Common myeloid progenitor, CD34-positive (primary cell): ENCODE measurements around the gene CLDN9.

Experiments
- CTCF ChIA-PET: fragments of 350-600 bp; sonication (Branson Sonifier 250); formaldehyde crosslinking; loops from one replicate; lab custom pipeline; 2021; ENCODE audit warnings: antibody characterized with exemption; lab: Charles Lee
- POLR2A ChIA-PET: fragments of 350-600 bp; sonication (Branson Sonifier 250); formaldehyde crosslinking; loops from one replicate; lab custom pipeline; 2021; ENCODE audit warnings: antibody characterized with exemption; lab: Charles Lee
- DNase-seq, 3 donors: peaks; one replicate each; pipeline versions ENCODE4 v3.0.0 to v3.0.0-alpha.2; 2013
- H3K27ac ChIP-seq, 2 experiments: 1 replicate in 1 of 2; 2 replicates in 1 of 2; pipeline ENCODE4 v1.7.0; 2013; ENCODE audit warnings: inconsistent platforms in 2 of 2, low read length in 2 of 2, mild to moderate bottlenecking in 2 of 2, low read depth in 1 of 2, moderate library complexity in 1 of 2; ENCODE audit not compliant: severe bottlenecking in 2 of 2, insufficient read depth in 1 of 2, poor library complexity in 1 of 2
- H3K27me3 ChIP-seq, 5 experiments: replicated peaks in 2 of 5; 1 replicate in 3 of 5; 2 replicates in 2 of 5; pipeline versions ENCODE4 v1.6.1 to v1.7.0; 2013; ENCODE audit warnings: low read length in 4 of 5, mild to moderate bottlenecking in 2 of 5, moderate library complexity in 2 of 5, inconsistent platforms in 1 of 5; ENCODE audit not compliant: insufficient read depth in 5 of 5, control insufficient read depth in 4 of 5
- H3K36me3 ChIP-seq, 4 experiments: 1 replicate in 2 of 4; 2 replicates in 2 of 4; pipeline versions ENCODE4 v1.6.1 to v1.7.0; 2013; ENCODE audit warnings: low read length in 3 of 4, control low read depth in 1 of 4, mild to moderate bottlenecking in 1 of 4; ENCODE audit not compliant: control insufficient read depth in 4 of 4, insufficient read depth in 4 of 4
- H3K4me1 ChIP-seq, 4 experiments: 1 replicate in 3 of 4; 2 replicates in 1 of 4; pipeline versions ENCODE4 v1.6.1 to v1.7.1; 2013; ENCODE audit warnings: low read length in 3 of 4, mild to moderate bottlenecking in 3 of 4, control low read depth in 1 of 4, inconsistent platforms in 1 of 4, moderate library complexity in 1 of 4; ENCODE audit not compliant: control insufficient read depth in 4 of 4, insufficient read depth in 4 of 4; ENCODE audit errors: control extremely low read depth in 1 of 4
- H3K4me3 ChIP-seq, 7 experiments: 1 replicate in 4 of 7; 2 replicates in 3 of 7; pipeline versions ENCODE4 v1.5.1 to v1.7.0; 2013; ENCODE audit warnings: mild to moderate bottlenecking in 7 of 7, low read length in 6 of 7, moderate library complexity in 6 of 7, inconsistent platforms in 2 of 7, low read depth in 2 of 7, control low read depth in 1 of 7; ENCODE audit not compliant: insufficient read depth in 4 of 7, control insufficient read depth in 1 of 7; ENCODE audit errors: extremely low read depth in 1 of 7
- H3K9me3 ChIP-seq, 5 experiments: 1 replicate in 4 of 5; 2 replicates in 1 of 5; pipeline versions ENCODE4 v1.6.1 to v1.7.1; 2013; ENCODE audit warnings: low read length in 4 of 5, mild to moderate bottlenecking in 2 of 5, inconsistent platforms in 1 of 5, low read depth in 1 of 5, moderate library complexity in 1 of 5; ENCODE audit not compliant: control insufficient read depth in 4 of 5, insufficient read depth in 2 of 5; ENCODE audit errors: control extremely low read depth in 1 of 5
- WGBS: methylation state at CpG from one replicate; pipeline ENCODE4 v1.1.5; 2013; ENCODE audit not compliant: insufficient coverage; 5-methylcytosine and 5-hydroxymethylcytosine counted together

Gene CLDN9

GRCh38 chr16:2970563-2970962 is 42.2 kb upstream of the CLDN9 start:
- CTCF ChIA-PET = interaction anchor here (0.8 to 1.6 kb wide), 9 partner anchors 8 to 102 kb away, joined by 3 to 6 read pairs (median 3); no protein-coding TSS in a partner anchor
- H3K9me3 ChIP-seq = no peaks in the 10 kb centered on the region
- no peak for DNase-seq
- peak overlapping the region in 5 of 7 experiments; percentile 71 to 87 (median 83) for H3K4me3 ChIP-seq
- 100% methylated on average over 5 of the region's 6 CpGs for WGBS
- POLR2A ChIA-PET = interaction anchor here (0.5 to 0.9 kb wide), 3 partner anchors 8 to 58 kb away, joined by 3 to 4 read pairs (median 3); partner anchors contain the start of gene PKMYT1
- peaks cover 0 to 33% (median 14%) of the 10 kb centered on the region in 5 experiments for H3K27me3 ChIP-seq
- H3K4me1 ChIP-seq = peaks cover 0 to 47% (median 39%) of the 10 kb centered on the region in 4 experiments
- peaks cover 0 to 51% (median 24%) of the 10 kb centered on the region in 4 experiments for H3K36me3 ChIP-seq
- no peak overlapping the region for H3K27ac ChIP-seq

- ChIA-PET CTCF (interaction anchor here (0.6 to 2.8 kb wide), 5 partner anchors 9 to 1499 kb away, joined by 3 to 13 read pairs (median 4); partner anchors contain the start of gene PKMYT1), POLR2A (no interaction called here)
- 98% methylated on average over 28 of the region's 35 CpGs for WGBS
- peaks cover 0 to 59% (median 26%) of the 10 kb centered on the region in 4 experiments for H3K36me3 ChIP-seq
- H3K27me3 ChIP-seq = peaks cover 0 to 25% (median 9%) of the 10 kb centered on the region in 5 experiments
- peak overlapping the region in 1 of 7 experiments; percentile 87 for H3K4me3 ChIP-seq
- no peaks in the 10 kb centered on the region for H3K9me3 ChIP-seq
- no peak overlapping the region for H3K27ac ChIP-seq
- H3K4me1 ChIP-seq = peaks cover 0 to 40% (median 33%) of the 10 kb centered on the region in 4 experiments
- no peak for DNase-seq
Observed at GRCh38 chr16:2971134-2971984, 41.4 kb upstream of the CLDN9 start.

DNA sequence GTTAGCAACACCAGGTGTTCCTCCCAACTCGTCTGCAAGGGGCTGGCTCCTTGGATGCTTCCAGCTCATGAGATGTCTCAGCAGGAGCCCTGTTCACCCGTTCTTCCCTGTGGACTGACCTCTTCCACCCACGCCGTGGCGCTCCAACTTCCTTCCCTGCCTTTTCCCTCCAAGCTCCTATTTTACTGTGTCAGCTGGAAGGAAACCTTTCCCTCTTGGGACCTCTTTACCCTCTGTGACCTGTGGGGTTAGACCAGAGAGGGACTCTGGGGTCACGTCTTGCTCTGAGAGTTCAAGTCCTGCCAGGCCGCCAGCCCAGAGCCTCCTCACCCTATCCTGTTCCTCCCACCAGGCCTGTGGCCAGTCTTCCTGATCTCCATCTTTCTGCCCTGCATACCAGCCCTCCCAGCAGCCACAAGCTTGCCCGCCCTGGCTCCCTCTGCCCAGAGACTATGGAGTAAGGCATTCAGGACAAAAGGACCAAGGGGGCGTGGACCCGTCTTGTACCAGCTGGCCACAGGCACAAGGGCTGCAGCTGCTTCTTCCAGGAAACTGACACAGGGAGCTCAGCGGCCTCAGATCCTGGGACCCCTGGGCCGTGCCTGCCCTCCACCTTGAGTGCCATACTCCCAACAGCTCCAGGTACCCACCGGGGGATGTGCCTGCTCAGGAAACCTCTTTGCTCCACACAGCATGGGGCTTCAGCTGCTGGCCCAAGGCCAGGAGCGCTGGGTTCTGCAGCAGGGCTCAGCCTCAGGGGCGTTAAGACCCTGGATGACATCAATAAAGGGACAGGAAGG is 40.5 kb upstream of the CLDN9 start:
- DNase-seq = no peak
- WGBS = 93% methylated on average over 13 of the region's 15 CpGs
- Histone ChIP-seq H3K9me3 (no peaks in the 10 kb centered on the region), H3K27ac (no peak overlapping the region), H3K4me3 (peak overlapping the region in 1 of 7 experiments; percentile 4), H3K27me3 (peaks cover 0 to 17% (median 9%) of the 10 kb centered on the region in 5 experiments), H3K36me3 (peaks cover 0 to 67% (median 27%) of the 10 kb centered on the region in 4 experiments), H3K4me1 (peaks cover 0 to 33% (median 30%) of the 10 kb centered on the region in 4 experiments)
- CTCF ChIA-PET = interaction anchor here (0.6 to 2.8 kb wide), 6 partner anchors 8 to 1499 kb away, joined by 3 to 13 read pairs (median 4); partner anchors contain the start of gene PKMYT1
- POLR2A ChIA-PET = no interaction called here

- no peak overlapping the region for H3K4me3 ChIP-seq
- peaks cover 0 to 8% (median 2%) of the 10 kb centered on the region in 5 experiments for H3K27me3 ChIP-seq
- H3K36me3 ChIP-seq = peaks cover 0 to 76% (median 27%) of the 10 kb centered on the region in 4 experiments
- H3K27ac ChIP-seq = no peak overlapping the region
- ChIA-PET CTCF (interaction anchor here (1.1 to 2.8 kb wide), 2 partner anchors 11 to 89 kb away, joined by 3 to 13 read pairs; no protein-coding TSS in a partner anchor), POLR2A (no interaction called here)
- no peak for DNase-seq
- WGBS = 97% methylated on average over 4 of the region's 5 CpGs
- peaks cover 0 to 33% (median 22%) of the 10 kb centered on the region in 4 experiments for H3K4me1 ChIP-seq
- no peaks in the 10 kb centered on the region for H3K9me3 ChIP-seq
Observed at GRCh38 chr16:2973093-2973492, 39.6 kb upstream of the CLDN9 start.

DNA sequence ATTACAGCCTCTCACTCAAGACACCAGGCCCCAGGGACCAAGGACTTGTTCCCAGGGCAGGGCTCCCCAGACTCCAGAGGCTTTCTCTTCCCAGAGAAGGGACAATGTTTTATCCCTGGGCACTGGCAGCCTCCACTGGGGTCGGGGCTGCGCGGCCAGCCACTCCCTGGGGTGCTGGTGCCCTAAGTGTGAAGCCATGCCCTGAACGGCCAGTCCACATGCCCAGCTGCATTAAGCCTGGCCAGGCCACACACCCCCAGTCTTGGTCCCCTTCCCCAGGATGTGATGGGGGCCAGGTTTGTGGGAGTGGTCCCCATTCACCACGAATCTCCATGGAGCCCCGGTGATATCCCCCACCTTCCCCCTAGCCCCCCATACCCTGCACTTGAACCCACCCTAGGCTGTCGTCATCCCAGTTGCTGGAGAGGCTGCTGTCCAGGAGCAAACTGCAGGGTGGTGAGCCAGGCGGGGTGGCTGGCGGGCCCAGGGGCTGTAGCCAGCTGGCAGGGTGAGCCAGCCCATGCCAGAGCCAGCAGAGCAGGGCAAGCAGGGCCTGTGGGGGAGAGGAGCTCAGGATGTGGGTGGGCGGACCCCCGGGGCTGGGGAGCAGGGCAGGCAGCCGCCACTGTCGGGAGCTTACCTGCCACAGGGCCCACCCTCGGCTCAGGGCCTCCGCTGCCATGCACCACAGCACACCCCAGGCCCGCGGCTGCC is 39.0 kb upstream of the CLDN9 start:
- no peak overlapping the region for H3K4me3 ChIP-seq
- POLR2A ChIA-PET = no interaction called here
- peaks cover 0 to 30% (median 17%) of the 10 kb centered on the region in 4 experiments for H3K4me1 ChIP-seq
- no peak for DNase-seq
- CTCF ChIA-PET = interaction anchor here (2.8 kb wide), 1 partner anchor 11 kb away, joined by 13 read pairs; no protein-coding TSS in a partner anchor
- 97% methylated on average over 11 of the region's 17 CpGs for WGBS
- peaks cover 0 to under 1% (median 0%) of the 10 kb centered on the region in 5 experiments for H3K27me3 ChIP-seq
- no peaks in the 10 kb centered on the region for H3K9me3 ChIP-seq
- peaks cover 0 to 79% (median 27%) of the 10 kb centered on the region in 4 experiments for H3K36me3 ChIP-seq
- no peak overlapping the region for H3K27ac ChIP-seq

DNA sequence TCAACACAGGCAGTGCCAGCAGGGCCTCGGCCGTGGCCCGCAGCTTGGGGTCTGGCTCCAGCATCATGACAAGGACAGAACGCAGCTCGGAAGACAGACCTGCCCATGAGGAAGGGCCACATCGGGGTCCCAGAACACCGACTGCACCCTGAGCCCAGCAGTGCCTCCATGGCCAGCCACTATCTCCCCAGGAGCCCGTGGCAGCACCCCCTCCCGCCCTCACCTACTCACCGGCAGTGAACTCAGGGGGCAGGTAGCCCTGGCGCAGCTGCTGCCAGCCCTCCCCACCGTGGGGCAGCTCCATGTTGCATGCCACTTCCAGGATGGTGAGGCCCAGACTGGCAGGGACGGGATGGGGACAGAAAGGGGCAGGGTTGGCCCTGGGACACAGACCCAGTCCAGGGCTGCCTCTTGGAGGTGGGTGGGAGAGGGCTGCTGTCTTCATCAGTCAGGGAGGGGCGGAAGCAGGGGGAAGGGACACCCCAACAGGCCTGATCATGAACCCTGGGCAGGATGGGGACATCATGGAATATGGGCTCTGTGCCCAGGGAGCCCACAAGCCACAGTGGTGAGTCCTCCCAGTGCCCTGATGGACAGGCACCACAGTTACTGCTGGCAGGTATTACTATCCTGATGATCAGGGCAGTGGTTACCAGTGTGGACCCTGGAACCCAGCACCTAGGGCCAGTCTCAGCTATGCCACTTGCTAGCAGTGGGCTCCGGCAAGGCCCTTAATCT is 38.2 kb upstream of the CLDN9 start:
- peaks cover 0 to 32% (median 16%) of the 10 kb centered on the region in 4 experiments for H3K4me1 ChIP-seq
- no peaks in the 10 kb centered on the region for H3K27me3 ChIP-seq
- H3K4me3 ChIP-seq = no peak overlapping the region
- 95% methylated on average over 14 of the region's 15 CpGs for WGBS
- H3K36me3 ChIP-seq = peaks cover 0 to 79% (median 27%) of the 10 kb centered on the region in 4 experiments
- no peaks in the 10 kb centered on the region for H3K9me3 ChIP-seq
- H3K27ac ChIP-seq = no peak overlapping the region
- ChIA-PET CTCF (interaction anchor here (1.0 to 2.8 kb wide), 3 partner anchors 9 to 14 kb away, joined by 3 to 13 read pairs (median 4); a partner anchor contains a TSS), POLR2A (no interaction called here)
- no peak for DNase-seq
